SJCRH30 (cell line): Measurements from ENCODE around the gene IDH2. TPM values are rescaled to one million over a fixed set of nuclear protein-coding genes. Genes with fewer than 3 reads are reported as not detected.

Experiments used
- DNase-seq, 2 experiments: peaks; one replicate each; pipeline ENCODE4 v3.0.0-alpha.2; 2015 to 2020
- H3K27ac ChIP-seq: fragments of 250-450 bp; sonication (Bioruptor Pico); 2 replicates; pipeline ENCODE4 v1.5.1; 2020; ENCODE audit warnings: mild to moderate bottlenecking, moderate library complexity
- H3K27me3 ChIP-seq: fragments of 250-450 bp; sonication (Bioruptor Pico); 2 replicates; pipeline ENCODE4 v1.5.1; 2020; ENCODE audit warnings: mild to moderate bottlenecking, moderate library complexity
- H3K36me3 ChIP-seq: fragments of 250-450 bp; sonication (Bioruptor Pico); 2 replicates; pipeline ENCODE4 v1.5.1; 2020; ENCODE audit warnings: mild to moderate bottlenecking, moderate library complexity
- H3K4me1 ChIP-seq: fragments of 250-450 bp; sonication (Bioruptor Pico); 2 replicates; pipeline ENCODE4 v1.5.1; 2020; ENCODE audit warnings: mild to moderate bottlenecking, moderate library complexity
- H3K4me3 ChIP-seq: fragments of 250-450 bp; sonication (Bioruptor Pico); 2 replicates; pipeline ENCODE4 v1.5.1; 2020; ENCODE audit warnings: mild to moderate bottlenecking, moderate library complexity
- H3K9me3 ChIP-seq: fragments of 250-450 bp; sonication (Bioruptor Pico); replicated peaks from 2 replicates; pipeline ENCODE4 v1.5.1; 2020; ENCODE audit warnings: mild to moderate bottlenecking, moderate library complexity
- total RNA-seq: library from RNA; depleted of rRNA; stranded (reverse); fragments of >200 nt; shearing (Covaris generic); gene quantifications from 2 replicates; pipeline ENCODE4 v1.2.3, GENCODE V29; 2014

The IDH2 gene
- total RNA-seq, 1 experiment from 2014 or later, result 96.9 TPM

DNA sequence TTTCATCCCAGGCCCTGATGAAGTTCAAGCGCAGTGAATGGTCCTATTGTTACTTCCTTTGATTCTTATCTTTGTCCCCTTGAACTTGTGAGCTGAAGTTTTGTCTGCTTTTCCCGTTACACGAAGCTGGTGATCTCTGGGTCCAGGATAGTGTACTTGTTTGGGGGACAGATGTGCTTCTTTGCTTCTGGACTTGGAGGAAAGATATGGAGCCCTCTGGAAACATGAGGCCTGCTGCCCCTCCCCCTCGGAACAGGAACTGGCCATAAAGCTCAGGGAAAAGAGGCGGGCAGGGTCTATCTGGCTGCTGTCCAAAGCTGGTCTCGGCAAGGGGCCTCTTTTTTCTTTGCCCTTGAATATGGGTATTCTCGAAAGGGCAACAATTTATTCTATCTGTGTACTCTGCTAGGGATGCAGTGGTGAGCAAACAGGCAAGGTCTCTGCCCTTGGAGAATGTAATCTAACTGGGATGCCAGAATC is 47.6 kb downstream of the IDH2 start:
- Histone ChIP-seq H3K36me3 (no peaks in the 10 kb centered on the region), H3K27ac (no peak overlapping the region), H3K9me3 (no peaks in the 10 kb centered on the region), H3K4me3 (no peak overlapping the region), H3K4me1 (peaks cover 5% of the 10 kb centered on the region; the same call in 1 of the 2 replicates), H3K27me3 (no peaks in the 10 kb centered on the region)
- DNase-seq, result peak in 1 of 2 experiments; percentile 47

DNA sequence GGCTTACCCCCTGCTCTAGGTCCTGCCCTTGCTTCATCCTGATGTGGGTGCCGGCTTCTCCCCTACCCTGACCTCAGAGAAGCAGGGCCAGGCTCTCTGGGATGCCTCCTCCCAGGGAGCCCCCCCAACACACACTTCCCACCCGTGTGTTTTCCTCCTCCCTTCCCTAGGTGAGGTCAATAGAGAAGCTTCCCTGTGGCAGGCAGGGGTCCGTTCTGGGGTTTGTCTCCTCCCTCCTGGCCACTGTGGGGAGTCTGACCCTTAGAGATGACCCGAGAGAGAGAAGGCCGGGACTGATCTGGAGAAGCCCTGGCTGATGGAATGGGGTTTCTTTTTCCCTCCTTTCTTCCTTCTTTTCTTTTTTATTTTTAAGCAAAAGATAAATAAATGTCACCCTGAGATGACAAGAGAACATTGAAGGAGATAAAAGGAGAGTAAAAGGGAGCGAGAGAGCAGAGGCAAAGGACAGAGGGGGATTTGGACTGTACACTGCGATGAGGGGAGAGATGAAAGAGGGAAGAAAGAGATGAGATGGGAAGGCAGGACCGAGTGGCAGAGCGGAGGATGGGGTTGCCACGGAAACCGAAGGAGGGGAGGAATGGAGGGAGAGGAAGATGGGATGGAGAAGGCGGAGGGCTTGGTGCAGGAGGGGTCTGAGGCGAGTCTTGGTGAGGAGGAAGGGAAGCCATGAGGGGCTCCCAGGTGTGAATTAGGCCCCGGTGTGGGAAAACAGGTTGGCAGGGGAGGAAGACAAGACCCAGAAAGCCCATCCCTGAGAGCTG is 48.4 kb downstream of the IDH2 start:
- Histone ChIP-seq H3K27me3 (no peaks in the 10 kb centered on the region), H3K9me3 (no peaks in the 10 kb centered on the region), H3K27ac (no peak overlapping the region), H3K4me1 (peaks cover 5% of the 10 kb centered on the region; the same call in 1 of the 2 replicates), H3K4me3 (no peak overlapping the region), H3K36me3 (no peaks in the 10 kb centered on the region)
- DNase-seq, result no peak

DNA sequence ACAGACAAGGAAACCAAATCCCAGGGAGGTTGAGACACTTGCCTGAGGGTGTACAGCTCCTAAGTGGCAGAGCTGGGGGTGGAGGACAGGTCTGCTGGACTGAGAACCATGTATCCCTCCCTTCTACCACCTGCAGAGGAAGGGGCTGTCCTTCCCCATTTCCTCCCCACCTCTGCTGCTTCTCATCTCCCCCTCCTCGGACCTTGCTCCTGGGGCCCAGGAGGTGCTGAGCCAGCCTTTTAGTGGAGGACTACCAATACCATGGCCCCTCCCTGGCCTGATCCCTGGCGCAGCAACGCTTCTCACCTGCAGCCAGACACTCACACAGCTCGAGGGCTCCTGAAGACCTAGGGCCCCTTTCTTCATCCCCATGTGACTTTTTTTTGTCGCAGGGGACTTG is 50.4 kb downstream of the IDH2 start:
- no peaks in the 10 kb centered on the region for H3K27me3 ChIP-seq

GRCh38 chr15:90049666-90050604 is 52.3 kb downstream of the IDH2 start:
- H3K27me3 ChIP-seq, result no peaks in the 10 kb centered on the region
- no peak for DNase-seq
- H3K4me1 ChIP-seq, result peaks cover 5% of the 10 kb centered on the region; the same call in 1 of the 2 replicates
- no peaks in the 10 kb centered on the region for H3K36me3 ChIP-seq
- H3K9me3 ChIP-seq, result no peaks in the 10 kb centered on the region
- H3K27ac ChIP-seq, result no peak overlapping the region
- no peak overlapping the region for H3K4me3 ChIP-seq

More for the DNA sequence above, 50.4 kb downstream of the IDH2 start:
- Histone ChIP-seq H3K27ac (no peak overlapping the region), H3K4me3 (no peak overlapping the region), H3K36me3 (no peaks in the 10 kb centered on the region), H3K9me3 (no peaks in the 10 kb centered on the region), H3K4me1 (peaks cover 5% of the 10 kb centered on the region; the same call in 1 of the 2 replicates)
- no peak for DNase-seq

DNA sequence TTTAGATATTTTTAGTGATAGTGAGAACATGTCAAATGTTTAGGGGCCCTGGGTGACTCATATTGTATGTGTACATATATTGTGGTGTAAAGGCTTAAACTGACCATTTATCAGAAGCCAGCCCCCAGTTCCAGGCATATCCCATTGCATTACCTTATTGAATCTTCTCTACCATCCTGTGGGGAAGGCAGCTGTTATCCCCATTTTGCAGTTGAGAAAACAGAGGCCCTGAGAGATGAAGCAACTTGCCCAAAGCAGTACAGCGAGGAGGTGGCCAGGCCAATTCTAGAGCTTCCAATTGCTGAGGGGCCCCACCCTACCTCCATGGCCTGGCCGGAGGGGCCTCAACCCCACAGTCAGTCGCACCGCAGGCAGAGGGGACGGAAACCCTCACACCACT is 53.2 kb downstream of the IDH2 start:
- H3K4me3 ChIP-seq, result no peak overlapping the region
- no peak for DNase-seq
- H3K9me3 ChIP-seq, result no peaks in the 10 kb centered on the region
- no peaks in the 10 kb centered on the region for H3K36me3 ChIP-seq
- no peaks in the 10 kb centered on the region for H3K4me1 ChIP-seq
- no peak overlapping the region for H3K27ac ChIP-seq
- H3K27me3 ChIP-seq, result no peaks in the 10 kb centered on the region

- Histone ChIP-seq H3K27me3 (no peaks in the 10 kb centered on the region), H3K36me3 (no peaks in the 10 kb centered on the region), H3K4me3 (no peak overlapping the region), H3K4me1 (no peaks in the 10 kb centered on the region), H3K9me3 (no peaks in the 10 kb centered on the region), H3K27ac (no peak overlapping the region)
- DNase-seq, result no peak
Observed at GRCh38 chr15:90047956-90048575, 54.2 kb downstream of the IDH2 start.

GRCh38 chr15:90046911-90047392 is 55.3 kb downstream of the IDH2 start:
- no peak overlapping the region for H3K27ac ChIP-seq
- no peaks in the 10 kb centered on the region for H3K9me3 ChIP-seq
- no peaks in the 10 kb centered on the region for H3K36me3 ChIP-seq
- DNase-seq, result no peak
- H3K4me3 ChIP-seq, result no peak overlapping the region
- no peaks in the 10 kb centered on the region for H3K4me1 ChIP-seq
- no peaks in the 10 kb centered on the region for H3K27me3 ChIP-seq

DNA sequence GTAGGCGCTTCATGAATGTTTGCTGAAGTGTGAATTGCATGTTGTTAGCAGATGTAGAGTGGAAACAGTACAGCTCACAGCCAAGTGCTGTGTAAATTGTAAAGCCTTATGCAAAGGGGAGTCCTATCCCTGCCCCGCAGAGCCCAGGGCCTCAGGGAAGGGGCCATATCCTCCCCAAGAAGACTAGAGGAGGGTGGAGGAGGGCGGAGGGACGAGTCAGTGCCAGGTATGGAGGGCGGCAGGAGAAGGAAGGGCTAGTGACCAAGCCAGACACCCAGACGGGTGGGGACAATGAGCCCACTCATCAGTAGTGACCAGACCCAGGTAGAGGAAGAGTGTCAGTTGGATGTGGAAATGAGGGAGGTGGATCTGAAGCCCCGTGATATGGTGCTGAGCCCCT is 56.0 kb downstream of the IDH2 start:
- H3K9me3 ChIP-seq, result no peaks in the 10 kb centered on the region
- H3K36me3 ChIP-seq, result no peaks in the 10 kb centered on the region
- DNase-seq, result no peak
- H3K27ac ChIP-seq, result no peak overlapping the region
- H3K27me3 ChIP-seq, result no peaks in the 10 kb centered on the region
- H3K4me3 ChIP-seq, result no peak overlapping the region
- no peaks in the 10 kb centered on the region for H3K4me1 ChIP-seq

- Histone ChIP-seq H3K9me3 (no peaks in the 10 kb centered on the region), H3K4me3 (no peak overlapping the region), H3K27me3 (no peaks in the 10 kb centered on the region), H3K36me3 (no peaks in the 10 kb centered on the region), H3K27ac (no peak overlapping the region), H3K4me1 (no peaks in the 10 kb centered on the region)
- no peak for DNase-seq
Observed at GRCh38 chr15:90044916-90045371, 57.3 kb downstream of the IDH2 start.

DNA sequence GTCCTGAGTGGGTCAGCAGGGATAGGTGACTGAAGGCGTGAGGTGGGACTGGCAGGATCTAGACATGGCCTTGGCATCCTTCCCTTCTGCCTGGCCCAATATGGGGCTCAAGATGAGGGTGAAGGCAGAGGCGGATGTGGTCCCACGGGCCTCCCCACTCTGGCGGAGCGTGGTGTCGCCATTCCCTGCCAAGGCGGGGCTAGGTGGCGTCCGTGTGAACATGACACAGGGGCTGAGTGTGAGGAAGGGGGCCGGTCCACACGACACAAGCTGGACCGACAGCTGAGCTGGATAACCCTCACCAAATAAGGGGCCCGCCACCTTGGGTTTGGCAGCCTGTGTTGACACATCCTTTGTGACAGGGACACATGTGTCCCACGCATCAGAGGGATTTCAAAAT is 58.1 kb downstream of the IDH2 start:
- Histone ChIP-seq H3K4me3 (no peak overlapping the region), H3K27me3 (no peaks in the 10 kb centered on the region), H3K4me1 (no peaks in the 10 kb centered on the region), H3K36me3 (no peaks in the 10 kb centered on the region), H3K27ac (no peak overlapping the region), H3K9me3 (no peaks in the 10 kb centered on the region)
- DNase-seq, result no peak

DNA sequence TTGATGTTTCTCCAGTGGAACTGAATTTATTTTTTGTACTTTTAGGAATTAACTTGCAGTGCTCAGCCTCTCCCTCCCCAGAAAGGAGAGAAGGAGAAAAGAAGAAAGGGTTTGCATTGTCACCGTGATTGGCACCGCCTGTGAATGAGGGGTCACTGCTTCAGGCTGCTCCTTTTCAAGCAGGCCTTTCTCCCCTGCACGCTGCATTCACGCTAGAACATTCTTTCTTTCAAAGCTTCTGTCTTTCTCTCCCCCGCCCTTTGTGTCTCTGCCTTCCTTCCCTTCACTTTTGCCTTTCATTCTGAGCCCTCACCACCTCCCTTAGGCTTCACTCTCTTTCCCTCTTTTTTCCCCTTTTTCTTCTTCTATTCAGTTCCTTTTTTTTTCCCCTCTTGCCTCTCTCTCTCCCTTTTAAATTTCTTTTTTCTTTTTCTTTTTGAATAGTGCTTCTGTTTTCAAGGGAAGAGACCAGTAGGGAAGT is 58.7 kb downstream of the IDH2 start:
- no peak for DNase-seq
- no peak overlapping the region for H3K4me3 ChIP-seq
- no peaks in the 10 kb centered on the region for H3K4me1 ChIP-seq
- H3K27me3 ChIP-seq, result no peaks in the 10 kb centered on the region
- H3K9me3 ChIP-seq, result no peaks in the 10 kb centered on the region
- H3K36me3 ChIP-seq, result no peaks in the 10 kb centered on the region
- no peak overlapping the region for H3K27ac ChIP-seq

DNA sequence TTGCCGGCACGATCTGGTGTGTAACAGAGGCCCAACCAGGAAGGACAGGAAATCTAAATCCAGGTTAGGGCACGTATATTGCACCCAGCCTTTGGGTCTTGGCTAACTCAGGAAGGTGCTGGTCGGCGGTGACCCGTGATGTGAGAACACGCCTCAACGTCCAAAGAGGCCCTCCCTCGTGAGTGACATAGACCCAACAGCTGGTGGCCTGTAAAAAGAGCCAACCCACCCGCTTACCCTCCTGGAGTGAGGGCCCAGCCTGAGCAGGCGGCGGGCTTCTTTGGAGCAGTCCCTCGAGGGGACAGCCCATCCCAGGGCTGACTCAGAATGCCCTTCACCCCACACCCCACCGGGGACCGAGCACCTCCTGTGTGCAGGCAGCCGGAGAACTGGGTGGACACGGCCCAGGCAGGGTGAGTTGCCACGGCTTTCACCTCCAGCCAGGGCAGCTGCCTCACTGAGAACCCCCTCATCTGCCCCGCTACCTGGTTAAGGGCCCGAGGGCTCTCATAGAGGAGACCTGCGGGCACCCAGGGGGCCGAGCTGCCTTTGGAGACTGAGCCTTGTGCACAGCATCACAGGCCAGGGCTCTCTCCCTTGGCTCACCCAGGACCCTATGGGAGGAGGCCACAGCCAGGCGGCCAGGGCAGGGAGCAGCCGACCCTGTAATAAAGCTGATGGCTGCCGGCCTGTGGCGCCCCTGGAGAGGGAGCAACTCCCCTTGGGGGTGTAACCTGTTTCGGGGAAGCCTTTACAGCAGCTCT is 59.3 kb downstream of the IDH2 start:
- Histone ChIP-seq H3K9me3 (no peaks in the 10 kb centered on the region), H3K27me3 (no peaks in the 10 kb centered on the region), H3K4me1 (no peaks in the 10 kb centered on the region), H3K36me3 (no peaks in the 10 kb centered on the region), H3K4me3 (no peak overlapping the region), H3K27ac (no peak overlapping the region)
- no peak for DNase-seq

- H3K27ac ChIP-seq, result no peak overlapping the region
- no peak overlapping the region for H3K4me3 ChIP-seq
- H3K9me3 ChIP-seq, result no peaks in the 10 kb centered on the region
- H3K4me1 ChIP-seq, result no peaks in the 10 kb centered on the region
- no peaks in the 10 kb centered on the region for H3K36me3 ChIP-seq
- H3K27me3 ChIP-seq, result no peaks in the 10 kb centered on the region
- DNase-seq, result no peak
Observed at GRCh38 chr15:90042356-90042755, 59.9 kb downstream of the IDH2 start.

GRCh38 chr15:90040618-90041017 is 61.6 kb downstream of the IDH2 start:
- Histone ChIP-seq H3K27me3 (no peaks in the 10 kb centered on the region), H3K9me3 (no peaks in the 10 kb centered on the region), H3K27ac (no peak overlapping the region), H3K4me3 (no peak overlapping the region), H3K36me3 (no peaks in the 10 kb centered on the region), H3K4me1 (no peaks in the 10 kb centered on the region)
- DNase-seq, result no peak
